HPDE6-E6E7 (cell line): Measurements from ENCODE around the gene TENM4.

Source experiments
- DNase-seq: peaks from one replicate; pipeline ENCODE4 v3.0.0; 2011; ENCODE audit warnings: missing footprints; ENCODE audit errors: extremely low spot score

Gene TENM4

DNA sequence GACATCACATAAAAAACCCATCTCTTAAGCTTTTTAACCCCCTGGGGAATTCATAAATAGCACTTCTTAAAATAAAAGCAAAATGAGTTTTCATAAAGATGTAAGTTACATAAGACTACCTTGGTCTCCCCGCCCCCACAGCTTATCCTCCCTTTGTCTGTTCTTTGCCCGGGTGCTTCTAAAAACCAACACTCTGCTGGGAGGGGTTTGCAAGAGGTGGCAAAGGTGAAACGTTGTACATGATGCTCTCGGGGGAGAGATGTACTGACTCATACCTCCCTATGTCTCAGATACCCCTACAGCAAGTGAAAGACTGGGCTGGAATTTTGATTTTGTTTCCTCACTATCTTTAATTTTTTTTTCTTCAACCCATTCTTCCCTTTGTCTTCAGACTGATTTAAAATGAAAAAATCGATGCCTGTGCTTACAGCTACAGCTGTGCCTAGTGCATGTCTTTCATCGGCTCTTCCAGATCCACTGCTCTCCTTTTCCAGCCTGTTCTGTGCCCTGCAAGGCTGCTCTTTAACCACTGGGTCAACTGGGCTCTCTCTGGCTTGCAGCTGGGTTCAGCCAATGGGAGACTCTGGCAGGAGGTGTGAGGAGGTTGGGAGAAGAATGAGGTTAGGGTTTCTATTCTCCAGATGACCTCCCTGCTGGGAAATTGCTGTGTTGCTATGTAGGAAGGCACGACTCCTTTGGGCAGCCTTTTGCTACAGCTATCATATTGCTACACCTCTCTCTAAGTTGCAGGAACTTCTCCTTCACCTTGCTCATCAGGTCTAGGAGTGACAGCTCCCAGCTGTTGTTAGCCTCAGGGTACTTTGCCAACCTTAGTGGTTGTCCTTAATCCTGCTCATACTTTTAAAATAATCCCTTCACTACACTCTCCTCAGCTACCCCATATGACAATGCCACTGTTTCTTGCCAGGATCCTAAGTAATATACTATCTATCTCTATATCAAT is 266.5 kb downstream of the TENM4 start:
- no peak for DNase-seq

DNA sequence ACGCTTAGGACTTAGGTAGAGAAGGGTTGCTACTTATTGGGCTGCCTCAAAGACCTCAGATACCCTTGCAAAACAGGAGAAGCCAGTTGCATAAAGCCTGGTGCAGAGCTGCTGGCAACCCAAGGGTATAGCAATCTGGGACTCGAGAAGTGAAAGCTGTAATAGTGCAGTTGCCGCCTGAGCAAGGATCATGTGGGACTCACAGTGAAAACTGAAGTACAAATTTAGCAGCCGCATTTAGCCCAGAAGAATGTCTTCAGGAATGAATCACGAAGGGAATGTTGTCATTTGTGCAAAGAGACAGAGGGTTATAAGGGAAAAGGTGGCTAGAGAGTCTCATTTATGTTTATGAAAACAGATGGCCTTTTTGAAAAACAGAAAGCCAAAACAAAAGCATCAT is 267.2 kb downstream of the TENM4 start:
- DNase-seq, result no peak

DNA sequence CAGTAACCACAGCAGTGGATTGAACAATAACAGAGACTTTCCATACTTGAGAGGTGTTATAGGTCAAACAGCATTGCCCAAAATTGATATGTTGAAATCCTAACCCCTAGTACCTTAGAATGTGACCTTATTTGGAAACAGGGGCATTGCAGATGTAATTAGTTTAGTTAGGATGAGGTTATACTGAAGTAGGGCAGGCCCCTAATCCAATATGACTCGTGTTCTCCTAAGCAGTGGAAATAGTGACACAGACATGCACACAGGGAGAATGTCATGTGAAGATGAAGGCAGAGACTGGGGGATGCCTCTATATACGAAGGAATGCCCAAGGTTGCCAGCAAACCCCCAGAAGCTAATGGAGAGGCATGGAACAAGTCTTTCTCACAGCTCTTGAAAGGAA is 270.5 kb downstream of the TENM4 start:
- no peak for DNase-seq

DNA sequence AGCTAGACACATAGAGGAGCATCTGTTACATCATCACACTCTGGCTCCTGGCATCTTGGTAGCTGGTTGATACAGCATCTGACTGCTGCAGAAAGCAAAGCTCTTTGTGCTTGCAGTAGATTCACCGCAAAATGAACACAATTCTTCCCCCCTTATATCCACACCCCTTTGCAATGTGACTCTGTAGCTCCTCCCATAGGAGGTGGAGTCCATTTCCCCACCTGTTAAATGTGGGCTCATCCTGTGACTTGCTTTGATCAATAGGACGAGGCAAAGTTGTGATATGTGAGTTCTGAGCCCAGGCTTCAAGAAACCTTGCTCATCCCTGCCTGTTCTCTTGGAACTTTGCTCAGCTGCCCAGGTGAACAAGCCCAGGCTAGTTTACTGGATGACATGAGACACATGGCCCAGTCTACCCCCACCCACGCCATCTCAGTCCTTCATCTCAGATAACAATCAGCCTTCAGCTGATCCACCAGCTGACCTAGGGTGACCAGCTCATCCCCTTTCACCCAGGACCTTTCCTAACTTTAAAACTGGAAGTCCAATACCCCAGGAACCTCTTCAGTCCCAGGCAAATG is 272.2 kb downstream of the TENM4 start:
- DNase-seq, result peak; percentile 36

DNA sequence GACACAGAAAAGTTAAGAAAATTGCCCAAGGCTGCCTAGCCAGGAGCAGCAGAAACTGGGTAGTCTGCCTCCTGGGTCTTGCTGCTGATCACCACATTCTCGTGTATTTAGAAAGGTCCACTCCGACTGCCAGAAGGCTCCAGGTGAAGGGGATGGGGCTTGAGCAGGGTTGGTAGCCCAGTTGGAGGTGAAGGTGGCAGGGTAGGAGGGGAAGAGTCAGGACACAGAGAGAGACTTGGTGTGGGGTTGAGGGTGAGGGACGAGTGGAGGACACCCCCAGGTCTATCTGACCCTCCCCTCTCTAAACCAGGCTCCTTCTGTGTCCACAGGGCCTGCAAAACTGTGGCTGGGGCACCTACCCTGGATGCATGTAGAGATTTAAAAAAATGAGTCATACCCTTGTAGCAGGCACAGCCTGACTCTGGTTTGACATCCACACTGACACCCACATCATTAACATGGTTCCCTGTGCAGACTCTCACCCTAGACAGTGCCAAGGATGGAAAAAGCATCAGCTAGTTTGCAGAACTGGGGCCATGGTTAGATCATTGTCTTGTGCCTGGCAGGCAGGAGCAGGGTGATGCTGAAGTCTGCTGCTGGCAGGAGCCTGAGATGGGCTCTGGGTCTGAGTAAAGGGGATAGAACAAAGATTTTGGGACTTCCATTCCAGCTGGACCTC is 273.2 kb downstream of the TENM4 start:
- DNase-seq, result no peak

DNA sequence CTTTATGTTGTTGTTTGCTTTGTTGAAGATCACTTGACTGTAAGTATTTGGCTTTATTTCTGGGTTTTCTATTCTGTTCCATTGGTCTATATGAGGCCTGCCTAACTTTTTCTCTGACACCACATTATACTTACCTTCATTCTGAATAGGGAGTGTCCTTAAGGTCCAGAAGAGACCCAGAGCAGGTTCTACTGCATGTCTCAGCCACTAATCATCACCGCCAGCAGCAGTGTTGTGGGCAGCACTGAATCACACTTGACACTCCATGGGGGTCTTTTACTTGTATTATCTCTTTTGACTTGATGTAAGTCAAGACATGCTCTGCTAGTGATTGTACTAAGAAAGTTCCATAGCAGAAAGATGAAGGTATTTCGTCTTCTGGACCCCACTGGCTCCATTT is 274.9 kb downstream of the TENM4 start:
- no peak for DNase-seq

DNA sequence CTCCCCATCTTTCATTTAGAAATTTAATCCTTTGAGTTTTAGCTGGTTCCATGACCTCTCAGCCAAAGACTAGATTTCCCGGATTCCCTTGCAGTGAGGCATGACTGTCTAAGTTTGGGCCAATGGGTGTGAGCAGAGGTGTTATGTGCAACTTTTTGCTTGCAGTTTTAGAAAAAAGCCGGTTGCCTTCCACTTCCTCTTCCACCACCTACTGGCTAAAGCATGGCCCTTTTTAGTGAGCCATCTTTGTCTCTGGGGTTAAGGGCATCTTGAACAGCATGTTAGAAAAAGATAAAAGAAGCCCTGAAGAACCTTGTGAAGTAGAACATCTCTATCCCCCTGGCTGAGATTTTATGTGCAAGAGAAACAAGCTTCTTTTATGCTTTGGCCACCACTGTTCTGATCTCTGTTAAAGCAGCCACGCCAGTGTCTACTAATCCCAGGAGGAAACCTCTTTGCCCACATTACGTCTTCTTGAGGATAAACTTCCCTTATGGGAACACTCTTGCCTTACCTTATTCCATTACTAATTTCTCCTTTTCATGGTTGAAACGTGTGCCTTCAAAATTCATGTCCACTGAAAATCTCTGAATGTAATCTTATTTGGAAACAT is 279.9 kb downstream of the TENM4 start:
- no peak for DNase-seq

DNA sequence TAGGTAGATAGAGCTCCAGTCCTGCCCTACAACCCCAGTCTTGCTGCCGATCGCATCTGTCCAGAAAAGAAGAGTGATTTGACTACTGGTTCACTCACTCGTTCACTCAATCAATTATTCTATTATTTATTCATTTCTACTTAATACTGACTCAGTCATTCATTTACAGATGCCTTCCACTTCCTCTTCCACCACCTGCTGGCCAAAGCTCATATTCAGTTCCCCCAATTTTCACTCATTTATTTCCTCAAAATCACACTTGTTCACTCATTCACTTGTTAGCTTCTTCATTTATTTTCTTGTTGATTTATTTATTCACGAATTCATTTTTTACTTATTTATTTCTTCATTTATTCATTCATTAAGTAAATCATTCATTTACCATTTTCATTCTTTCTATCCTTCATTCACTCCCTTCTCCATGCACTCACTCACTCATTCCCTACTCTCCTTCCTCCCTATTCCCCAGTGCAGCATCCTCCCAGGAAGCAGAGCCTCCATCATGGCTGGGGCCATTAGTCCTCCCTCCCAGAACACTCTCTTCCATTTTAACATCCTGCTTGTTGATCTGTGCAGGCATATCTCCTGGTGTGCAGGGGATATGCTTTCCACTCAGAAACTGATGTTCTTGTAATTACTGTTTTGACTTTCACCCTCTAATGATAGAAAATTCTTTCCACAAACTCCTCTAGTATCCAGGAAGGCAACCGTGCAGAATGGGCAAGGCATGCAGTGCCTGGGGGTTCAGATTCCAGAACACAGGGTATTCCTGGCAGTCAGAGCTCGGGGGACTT is 281.0 kb downstream of the TENM4 start:
- DNase-seq, result no peak

DNA sequence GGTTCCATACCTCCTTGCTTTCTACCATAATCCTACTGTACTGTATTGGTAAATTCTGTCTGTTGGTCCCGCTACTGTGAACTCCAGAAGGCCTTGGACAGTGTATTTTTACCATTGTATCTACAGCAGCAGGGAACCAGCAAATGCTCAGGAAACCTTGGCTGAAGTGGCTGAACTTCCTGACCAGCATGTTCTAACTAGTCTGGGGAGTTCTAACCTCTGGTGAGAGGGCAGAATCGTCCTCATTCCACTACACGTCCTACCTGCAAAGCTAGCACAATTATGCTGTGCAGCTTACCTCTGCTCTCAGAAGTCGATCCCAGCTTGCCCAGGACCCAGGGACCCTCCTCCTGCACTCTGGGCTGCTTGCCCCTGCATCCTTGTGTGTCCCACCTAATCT is 283.1 kb downstream of the TENM4 start:
- no peak for DNase-seq

DNA sequence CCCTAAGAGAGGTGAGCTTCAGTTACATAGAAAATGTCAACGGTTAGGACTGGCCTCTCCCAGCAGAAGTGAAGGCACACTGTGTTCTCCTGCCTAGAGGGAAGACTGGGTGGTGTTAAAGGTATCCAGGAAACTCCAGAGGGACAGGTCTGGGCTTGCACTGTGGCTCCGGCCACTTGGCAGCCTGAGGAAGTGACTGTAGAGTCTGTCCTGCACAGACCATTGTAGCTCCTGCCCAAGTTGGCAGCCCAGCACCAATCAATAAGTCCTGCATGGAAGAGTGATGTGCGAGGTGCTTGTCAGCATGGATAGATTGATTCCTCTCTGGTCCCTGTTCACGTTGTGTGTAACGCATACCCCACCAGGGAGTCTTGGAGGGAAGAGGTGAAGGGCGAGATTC is 284.8 kb downstream of the TENM4 start:
- peak; percentile 60 for DNase-seq

DNA sequence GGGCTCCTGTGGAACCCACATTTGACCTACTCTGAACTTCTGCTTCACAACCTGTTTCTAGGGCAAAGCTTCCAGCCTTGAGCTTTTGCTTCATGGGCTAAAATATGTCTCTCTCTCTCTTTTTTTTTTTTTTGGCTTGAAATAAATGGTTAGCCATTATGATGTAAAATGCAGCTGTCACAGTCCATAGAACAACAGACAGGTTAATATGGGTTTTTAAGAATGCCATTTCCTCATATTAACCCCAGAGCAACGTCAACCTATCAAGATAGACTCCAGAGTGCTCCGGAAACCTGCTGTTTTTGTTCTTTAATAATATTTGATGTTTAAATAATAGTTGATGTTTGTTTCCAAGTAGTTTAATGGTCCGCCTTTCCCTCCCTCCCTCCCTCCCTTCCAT is 285.6 kb downstream of the TENM4 start:
- DNase-seq, result no peak

DNA sequence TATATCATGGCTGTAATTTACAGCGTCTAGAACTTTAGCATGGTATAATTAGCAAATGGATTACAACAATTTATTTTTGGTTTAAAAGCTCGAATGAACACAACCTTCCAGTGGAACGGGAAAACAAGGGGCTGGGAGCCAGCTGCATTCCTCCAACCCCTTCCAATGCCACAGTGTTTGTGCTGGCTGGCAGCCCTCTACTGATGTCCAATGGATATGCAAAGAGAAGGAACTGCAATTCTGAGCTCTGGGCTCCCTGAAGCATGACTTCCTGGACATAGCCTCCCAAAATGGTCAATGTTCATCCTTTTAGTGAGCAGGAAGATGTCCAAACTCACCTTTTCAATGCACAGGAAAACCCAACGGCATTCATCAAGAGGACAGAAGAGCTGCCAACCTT is 288.3 kb downstream of the TENM4 start:
- no peak for DNase-seq

DNA sequence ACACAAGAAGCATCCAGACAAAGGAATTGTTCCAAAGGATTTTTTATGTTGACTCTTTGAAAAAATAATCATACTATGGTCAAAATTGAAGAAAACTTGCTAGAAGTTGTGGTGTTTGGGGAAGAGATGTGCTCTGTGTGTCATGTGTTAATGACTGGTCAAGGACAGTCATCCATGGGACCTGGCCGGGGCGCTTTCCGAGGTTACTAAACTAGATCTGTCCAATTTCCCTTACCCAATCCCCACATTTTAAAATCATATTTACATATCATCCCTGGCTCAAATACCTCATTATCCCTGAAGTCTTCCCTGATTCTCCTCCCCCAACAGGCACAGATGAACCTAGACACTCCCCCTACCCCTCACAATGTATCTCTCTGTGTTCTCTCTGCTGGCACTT is 289.4 kb downstream of the TENM4 start:
- DNase-seq, result no peak

DNA sequence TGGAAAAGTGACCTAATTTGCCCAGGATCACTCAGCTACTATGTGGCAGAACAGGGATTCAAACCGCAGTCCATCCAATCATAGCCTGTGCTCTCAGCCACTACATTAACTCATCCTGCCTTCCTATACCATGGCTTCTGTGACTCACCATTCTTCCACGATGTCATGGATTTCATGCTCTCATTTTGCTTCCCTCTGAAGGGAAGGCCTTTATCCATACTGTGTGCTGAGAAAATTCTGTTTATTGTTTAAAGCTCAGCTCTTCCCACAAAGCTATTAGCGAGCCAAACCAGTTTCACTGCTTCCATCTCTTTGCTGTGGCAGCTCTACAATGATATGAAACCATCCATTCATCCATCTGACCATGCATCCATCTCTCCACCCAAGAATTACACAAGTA is 289.9 kb downstream of the TENM4 start:
- DNase-seq, result no peak

DNA sequence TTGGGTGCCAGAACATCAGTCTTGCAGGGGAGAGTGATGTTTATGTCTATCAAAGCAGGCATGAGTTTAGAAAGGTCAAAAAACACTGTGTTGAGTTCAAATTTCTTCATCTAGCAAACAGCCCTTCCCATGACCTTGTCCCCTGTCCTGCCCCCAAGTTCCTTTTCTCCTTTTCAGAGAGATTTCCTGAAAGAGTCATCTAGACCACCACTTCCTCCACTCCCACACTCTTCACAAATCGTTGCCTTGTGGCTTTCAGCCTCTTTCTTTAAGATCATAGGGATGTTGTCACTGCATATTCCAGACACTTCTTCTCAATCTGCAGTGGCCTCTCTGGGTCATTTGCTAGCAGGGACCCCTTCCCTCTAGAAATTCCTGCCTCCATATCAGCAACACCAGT is 290.5 kb downstream of the TENM4 start:
- DNase-seq, result no peak

DNA sequence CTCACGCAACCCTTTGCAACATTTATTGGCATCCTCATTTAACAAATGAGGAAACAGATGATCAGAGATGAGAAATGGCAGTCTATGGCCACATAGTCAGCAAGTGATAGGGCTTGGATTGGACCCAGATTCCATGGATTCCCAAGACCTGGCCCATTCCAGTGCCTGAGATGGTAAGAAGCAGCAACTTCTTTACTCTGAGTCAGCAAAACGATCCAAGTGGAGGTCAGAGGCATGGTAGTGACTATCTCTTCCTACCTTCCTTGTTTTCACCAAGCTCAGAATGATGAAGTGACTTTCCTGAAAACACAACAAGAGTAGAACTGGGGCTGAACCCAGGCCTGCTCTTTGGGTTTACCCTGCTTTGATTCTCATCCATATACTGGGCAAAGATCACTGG is 293.1 kb downstream of the TENM4 start:
- no peak for DNase-seq

DNA sequence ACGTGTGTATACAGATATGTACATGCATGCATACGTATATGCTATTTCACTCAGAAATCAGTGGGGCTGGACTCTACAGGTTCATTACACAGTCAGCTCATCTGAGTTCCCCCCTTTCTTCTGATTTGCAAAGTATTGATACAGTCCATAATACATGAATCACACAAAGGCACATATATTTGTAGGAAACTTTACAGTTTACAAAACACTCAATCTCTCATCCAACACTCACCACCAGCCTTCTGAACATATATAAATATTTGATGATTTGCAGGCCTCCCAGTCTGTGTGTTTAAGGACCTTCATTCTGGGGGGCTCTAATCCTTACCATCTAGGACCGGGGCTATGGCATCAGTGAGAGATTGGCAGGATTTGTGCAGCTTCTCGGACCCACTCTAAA is 293.8 kb downstream of the TENM4 start:
- no peak for DNase-seq

DNA sequence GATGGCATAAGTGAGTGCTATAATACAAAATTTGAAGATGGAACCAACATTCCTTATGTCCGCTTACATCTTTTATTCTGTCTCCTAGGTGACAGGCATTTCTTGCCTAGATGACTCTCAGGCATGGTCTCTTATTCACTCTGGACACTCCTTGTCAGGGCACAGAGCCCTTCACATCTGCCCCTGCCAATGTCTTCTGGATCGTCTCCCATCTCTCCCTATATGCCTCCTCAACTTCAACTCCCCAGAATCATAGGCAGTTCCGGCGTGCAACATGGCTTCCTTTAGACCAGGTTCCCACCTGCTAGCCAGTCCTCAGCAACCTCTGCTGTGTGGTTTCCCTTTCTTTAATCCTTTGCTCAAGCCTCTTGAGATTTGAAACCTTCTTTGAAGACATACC is 300.9 kb downstream of the TENM4 start:
- DNase-seq, result no peak

DNA sequence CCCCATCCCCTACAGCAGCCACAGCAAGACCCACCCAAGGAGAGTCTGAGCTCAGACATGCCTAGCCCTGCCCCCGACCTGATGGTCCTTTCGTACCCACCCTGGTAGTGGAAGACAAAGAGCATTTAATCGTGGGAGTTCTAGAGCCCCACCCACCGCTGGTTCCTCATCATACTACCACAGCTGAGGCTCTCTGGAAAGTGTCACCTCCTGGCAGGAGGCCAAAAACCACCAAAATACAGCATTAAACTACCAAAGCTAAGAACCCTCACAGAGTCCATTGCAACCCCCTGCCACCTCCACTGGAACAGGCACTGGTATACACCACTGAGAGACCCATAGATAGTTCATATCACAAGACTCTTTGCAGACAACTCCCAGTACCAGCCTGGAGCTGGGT is 311.1 kb downstream of the TENM4 start:
- no peak for DNase-seq

DNA sequence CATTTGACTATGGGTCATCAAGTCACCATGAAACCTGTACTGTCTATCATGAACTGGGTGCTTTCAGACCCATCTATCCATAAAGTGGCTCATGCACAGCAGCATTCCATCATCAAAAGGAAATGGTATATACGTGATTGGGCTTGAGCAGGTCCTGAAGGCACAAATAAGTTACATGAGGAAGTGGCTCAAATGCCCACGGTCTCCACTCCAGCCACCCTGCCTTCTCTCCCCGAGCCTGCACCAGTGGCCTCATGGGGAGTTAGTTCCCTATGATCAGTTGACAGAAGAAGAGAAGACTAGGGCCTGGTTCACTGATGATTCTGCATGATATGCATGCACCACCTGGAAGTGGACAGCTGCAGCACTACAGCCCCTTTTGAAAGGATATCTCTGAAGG is 312.5 kb downstream of the TENM4 start:
- DNase-seq, result no peak

DNA sequence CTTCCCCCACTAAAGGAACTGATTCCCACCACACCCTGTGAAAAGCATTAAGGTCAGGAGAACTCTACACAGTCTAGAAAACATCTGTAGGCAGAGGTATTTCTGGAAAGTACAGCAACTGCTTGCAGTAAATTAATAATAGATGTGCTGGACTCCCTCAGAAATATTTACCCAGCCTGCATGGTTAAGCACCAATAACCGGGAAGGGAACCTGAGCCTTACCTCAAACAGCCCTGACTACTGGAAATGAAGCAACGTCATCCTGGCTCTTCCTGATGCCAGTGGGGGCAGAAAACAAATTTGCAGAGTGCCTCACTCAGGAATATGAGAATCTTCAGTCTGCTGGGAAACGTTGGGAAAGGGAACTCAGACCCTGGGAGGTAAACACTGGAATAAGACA is 318.1 kb downstream of the TENM4 start:
- no peak for DNase-seq

DNA sequence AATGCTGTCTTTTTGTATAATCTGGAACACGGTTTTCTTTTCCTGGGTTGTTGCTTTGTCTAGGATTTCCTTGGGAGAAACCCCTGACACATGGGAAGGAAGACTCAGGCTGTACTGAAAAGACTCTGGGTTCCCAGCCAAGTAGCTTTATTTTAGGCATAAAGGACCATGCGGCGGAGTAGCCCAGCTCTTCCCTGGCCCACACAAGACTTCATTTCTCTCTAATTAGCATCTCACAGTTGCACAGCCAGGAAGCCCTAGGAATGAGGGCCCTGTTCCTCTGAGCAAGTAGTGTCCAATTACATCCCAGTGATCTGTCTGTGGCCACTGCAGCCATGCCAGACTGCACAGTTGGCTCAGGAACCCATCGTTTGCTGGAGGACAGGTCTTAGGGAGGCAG is 319.5 kb downstream of the TENM4 start:
- DNase-seq, result no peak
